ENCODE data around the gene STRN3.
"Not testable (repeated sequence)": the region's sequence is repeated elsewhere in the genome, so short reads cannot be mapped to it uniquely, and the experiment has no call there.

Gene STRN3

GRCh38 chr14:31026077-31026449 is at the start of gene STRN3:
Gene STRN3, minus strand, starts transcription at chr14:31026379. Its CDS starts 194 bp downstream, at chr14:31026185.
- DNase-seq: no peak

- no peak for DNase-seq
These were observed 49.0 kb upstream of the STRN3 start for GRCh38 chr14:31075144-31075543.

- no peak for DNase-seq
These were observed 45.0 kb upstream of the STRN3 start for GRCh38 chr14:31071151-31071550.

GRCh38 chr14:31070431-31070830 is 44.3 kb upstream of the STRN3 start:
- DNase-seq: peak; percentile 30

GRCh38 chr14:31069343-31069742 is 43.2 kb upstream of the STRN3 start:
- DNase-seq: no peak

GRCh38 chr14:31068235-31068634 is 42.1 kb upstream of the STRN3 start:
- peak; percentile 9 for DNase-seq

GRCh38 chr14:31062908-31063307 is 36.7 kb upstream of the STRN3 start:
- DNase-seq: not testable (repeated sequence)

GRCh38 chr14:31060253-31060875 is 34.2 kb upstream of the STRN3 start:
- DNase-seq: no peak

- DNase-seq: no peak
These were observed 33.2 kb upstream of the STRN3 start for GRCh38 chr14:31059152-31059924.

GRCh38 chr14:31057701-31058364 is 31.7 kb upstream of the STRN3 start:
- DNase-seq: no peak

- no peak for DNase-seq
These were observed 30.9 kb upstream of the STRN3 start for GRCh38 chr14:31057035-31057434.

- DNase-seq: not testable (repeated sequence)
These were observed 26.9 kb upstream of the STRN3 start for GRCh38 chr14:31052905-31053586.

- DNase-seq: no peak
These were observed 25.3 kb upstream of the STRN3 start for GRCh38 chr14:31051511-31051910.

GRCh38 chr14:31051023-31051422 is 24.8 kb upstream of the STRN3 start:
- DNase-seq: no peak

GRCh38 chr14:31047503-31047902 is 21.3 kb upstream of the STRN3 start:
- DNase-seq: no peak

GRCh38 chr14:31045501-31046080 is 19.4 kb upstream of the STRN3 start:
- DNase-seq: no peak

- DNase-seq: no peak
These were observed 17.2 kb upstream of the STRN3 start for GRCh38 chr14:31043379-31043778.

GRCh38 chr14:31042893-31043292 is 16.7 kb upstream of the STRN3 start:
- DNase-seq: not testable (repeated sequence)

- DNase-seq: no peak
These were observed 16.1 kb upstream of the STRN3 start for GRCh38 chr14:31042300-31042699.

GRCh38 chr14:31038521-31039166 is 12.5 kb upstream of the STRN3 start:
- DNase-seq: no peak

GRCh38 chr14:31037709-31038221 is 11.6 kb upstream of the STRN3 start:
- DNase-seq: no peak

GRCh38 chr14:31036552-31036951 is 10.4 kb upstream of the STRN3 start:
- no peak for DNase-seq

Measured in activated CD8-positive, alpha-beta memory T cell treated with anti-CD3 and anti-CD28 coated beads for 24 hours (primary cell).